HCT116 (cell line): ENCODE results near the gene NUP153. TPM values are rescaled to one million over a fixed set of nuclear protein-coding genes. Genes with fewer than 3 reads are reported as not detected.
A peak's percentile ranks its signal among the peaks of the same experiment; 100 is the strongest.

ENCODE experiments used
- ATAC-seq: fragments of 200-7000 bp; cut with Tn5 transposase; 2 replicates; pipeline ENCODE4 v1.9.1; 2020; ENCODE audit warnings: mild to moderate bottlenecking, moderate library complexity
- BruUV-seq: library from RNA; stranded (reverse); fragments of 400-500 nt; replicated peaks from 2 replicates; lab custom pipeline; 2021; lab: Mats Ljungman, UMichigan
- CTCF ChIA-PET: fragments of 300-600 bp; sonication (Branson Sonifier 250); formaldehyde crosslinking; loops from one replicate; lab custom pipeline; 2021; ENCODE audit warnings: antibody characterized with exemption; lab: Charles Lee
- POLR2A ChIA-PET: fragments of 300-600, 350-600 bp; sonication (Branson Sonifier 250); formaldehyde crosslinking; loops from one replicate; lab custom pipeline; 2021; ENCODE audit warnings: antibody characterized with exemption; lab: Charles Lee
- RAD21 ChIA-PET, 2 experiments: fragments of 300-600 bp; sonication (Branson Sonifier 250); formaldehyde crosslinking; loops; one replicate each; lab custom pipeline; 2023; ENCODE audit warnings: low total read pairs in 2 of 2; ENCODE audit not compliant: uncharacterized antibody in 2 of 2, unreplicated experiment in 2 of 2, low non-redundant PET in 1 of 2; lab: Charles Lee
- DNase-seq: peaks from one replicate; pipeline ENCODE4 v3.0.0-alpha.2; 2010; ENCODE audit warnings: low read depth, low spot score
- H2AFZ ChIP-seq: fragments of 200-600 bp; shearing (Covaris generic), sonication (generic); 2 replicates; pipeline ENCODE4 v1.6.1; 2017; ENCODE audit warnings: low read depth, mixed run types, mixed read lengths, antibody characterized with exemption, low read length; ENCODE audit not compliant: poor library complexity, severe bottlenecking
- H3K27ac ChIP-seq: 2 replicates; pipeline ENCODE4 v1.5.1; 2012; ENCODE audit warnings: low read depth, low read length
- H3K27me3 ChIP-seq: fragments of 200-600 bp; sonication (generic); 2 replicates; pipeline ENCODE4 v1.6.1; 2016; ENCODE audit warnings: mixed run types, low read length, mixed read lengths; ENCODE audit not compliant: insufficient read depth
- H3K36me3 ChIP-seq, 2 experiments: fragments of 200-500 bp in 1 of 2; fragments of 200-600 bp in 1 of 2; sonication (Bioruptor generic) in 1 of 2; sonication (generic) in 1 of 2; 2 replicates each; pipeline versions ENCODE4 v1.5.1 to v1.6.1; 2014 to 2016; ENCODE audit warnings: low read length in 2 of 2, inconsistent platforms in 1 of 2, mixed read lengths in 1 of 2, mixed run types in 1 of 2; ENCODE audit not compliant: insufficient read depth in 2 of 2, control insufficient read depth in 1 of 2
- H3K4me1 ChIP-seq, 2 experiments: fragments of 200-600 bp in 1 of 2; sonication (generic) in 1 of 2; 2 replicates each; pipeline versions ENCODE4 v1.5.1 to v1.6.1; 2012 to 2017; ENCODE audit warnings: low read length in 2 of 2, inconsistent platforms in 1 of 2, mild to moderate bottlenecking in 1 of 2, mixed read lengths in 1 of 2, mixed run types in 1 of 2, moderate library complexity in 1 of 2; ENCODE audit not compliant: insufficient read depth in 2 of 2, control insufficient read depth in 1 of 2
- H3K4me2 ChIP-seq: fragments of 200-600 bp; sonication (generic); 2 replicates; pipeline ENCODE4 v1.6.1; 2017; ENCODE audit warnings: mixed run types, low read length, mixed read lengths
- H3K4me3 ChIP-seq, 2 experiments: fragments of 200-600 bp in 1 of 2; sonication (generic) in 1 of 2; replicated peaks in 1 of 2; 2 replicates each; pipeline ENCODE4 v1.5.1; 2011 to 2016; ENCODE audit warnings: low read length in 2 of 2, control low read depth in 1 of 2, low read depth in 1 of 2, mild to moderate bottlenecking in 1 of 2, mixed read lengths in 1 of 2, mixed run types in 1 of 2
- H3K79me2 ChIP-seq: fragments of 200-600 bp; sonication (generic); 2 replicates; pipeline ENCODE4 v1.6.1; 2017; ENCODE audit warnings: mild to moderate bottlenecking, mixed run types, low read length, moderate library complexity, mixed read lengths; ENCODE audit not compliant: insufficient read depth
- H3K9ac ChIP-seq: fragments of 200-600 bp; sonication (generic); 2 replicates; pipeline ENCODE4 v1.6.1; 2016; ENCODE audit warnings: low read length, mixed read lengths
- H3K9me2 ChIP-seq: fragments of 200-600 bp; sonication (generic), shearing (Covaris generic); 2 replicates; pipeline ENCODE4 v1.6.1; 2017; ENCODE audit warnings: mixed run types, mild to moderate bottlenecking, moderate library complexity; ENCODE audit not compliant: insufficient read depth
- H3K9me3 ChIP-seq, 2 experiments: fragments of 200-500 bp in 1 of 2; fragments of 200-600 bp in 1 of 2; sonication (Bioruptor generic) in 1 of 2; sonication (generic) in 1 of 2; 2 replicates each; pipeline ENCODE4 v1.6.1; 2014 to 2017; ENCODE audit warnings: low read length in 2 of 2, mixed read lengths in 2 of 2, inconsistent platforms in 1 of 2, low read depth in 1 of 2, mild to moderate bottlenecking in 1 of 2, mixed run types in 1 of 2, moderate library complexity in 1 of 2; ENCODE audit not compliant: control insufficient read depth in 1 of 2, insufficient read depth in 1 of 2
- H4K20me1 ChIP-seq: fragments of 200-600 bp; sonication (generic), shearing (Covaris generic); 2 replicates; pipeline ENCODE4 v1.6.1; 2017; ENCODE audit warnings: mixed run types, mild to moderate bottlenecking, moderate library complexity; ENCODE audit not compliant: insufficient read depth
- CBX3 ChIP-seq: IDR thresholded peaks from 2 replicates; pipeline ENCODE4 v1.6.1; 2012; ENCODE audit warnings: low read depth
- EZH2 ChIP-seq: fragments of 200-600 bp; sonication (generic); IDR thresholded peaks from 2 replicates; pipeline ENCODE4 v1.6.1; 2017; ENCODE audit warnings: antibody characterized with exemption, mixed run types
- EZH2phosphoT487 ChIP-seq: fragments of 200-600 bp; IDR thresholded peaks from 2 replicates; pipeline ENCODE4 v1.6.1; 2018; ENCODE audit warnings: antibody characterized with exemption, borderline replicate concordance
- JUND ChIP-seq: IDR thresholded peaks from 2 replicates; pipeline ENCODE4 v1.6.1; 2012
- POLR2A ChIP-seq: IDR thresholded peaks from 2 replicates; pipeline ENCODE4 v1.7.0; 2011; ENCODE audit warnings: borderline replicate concordance; ENCODE audit not compliant: insufficient read depth, insufficient read length; ENCODE audit errors: extremely low read depth
- SIN3A ChIP-seq: IDR thresholded peaks from 2 replicates; pipeline ENCODE4 v1.6.1; 2012; ENCODE audit warnings: low read depth
- TCF7L2 ChIP-seq: IDR thresholded peaks from 2 replicates; pipeline ENCODE4 v1.7.0; 2011; ENCODE audit warnings: borderline replicate concordance, inconsistent platforms; ENCODE audit not compliant: insufficient read depth, insufficient read length; ENCODE audit errors: extremely low read depth
- ZNF274 ChIP-seq: fragments of 200-500 bp; sonication (Bioruptor generic); IDR thresholded peaks from 2 replicates; pipeline ENCODE4 v1.6.1; 2014; ENCODE audit warnings: mild to moderate bottlenecking, low read depth, low read length, inconsistent platforms
- intact Hi-C: fragments of 100-400 bp; cut with micrococcal nuclease; formaldehyde crosslinking; loops from 2 replicates; pipeline ENCODE4 v1.10.0; 2022
- total RNA-seq: library from RNA; stranded (reverse); gene quantifications from one replicate; pipeline ENCODE4 v1.2.1, GENCODE V29; 2021; ENCODE audit not compliant: unreplicated experiment
- TF ChIP-seq, protein P1 (sequence below): IDR thresholded peaks from 2 replicates; pipeline ENCODE4 v1.6.1; 2012; ENCODE audit warnings: low read depth
- TF ChIP-seq, protein P2 (sequence below), 3 experiments: fragments of 200-600 bp in 1 of 3; sonication (generic) in 1 of 3; IDR thresholded peaks in 2 of 3; conservative IDR thresholded peaks in 1 of 3; 2 replicates each; pipeline ENCODE4 v1.5.1; 2012 to 2017; ENCODE audit warnings: low read depth in 2 of 3, low read length in 2 of 3, antibody characterized with exemption in 1 of 3, borderline replicate concordance in 1 of 3, control low read depth in 1 of 3, mild to moderate bottlenecking in 1 of 3, mixed read lengths in 1 of 3, mixed run types in 1 of 3, moderate library complexity in 1 of 3; ENCODE audit not compliant: insufficient read depth in 1 of 3

Gene NUP153
- total RNA-seq, 1 experiment from 2014 or later = 51.6 TPM

DNA sequence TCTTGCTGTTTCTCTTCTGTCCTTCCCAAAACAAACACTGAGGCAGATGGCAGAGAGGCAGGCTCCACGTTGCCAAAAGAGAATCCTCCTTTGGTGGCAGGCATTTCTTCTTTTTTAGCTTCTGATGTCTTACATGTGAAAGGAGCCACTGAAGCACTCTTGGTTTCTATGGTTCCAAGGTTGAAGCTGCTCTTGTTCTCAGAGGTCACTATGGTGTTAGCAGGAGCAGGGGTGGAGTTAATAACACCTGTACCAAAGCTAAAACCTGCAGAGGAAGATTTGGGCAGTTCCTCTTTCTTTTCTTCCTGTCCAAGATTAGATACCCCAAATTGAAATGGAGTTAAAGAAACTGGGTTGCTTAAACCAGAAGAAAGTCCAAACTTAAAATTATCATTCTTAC, 77.9 kb downstream of the NUP153 start:
- no peak overlapping the region for H3K4me2 ChIP-seq
- H3K9me3 ChIP-seq = no peaks in the 10 kb centered on the region
- ChIA-PET CTCF (no interaction called here), RAD21 (no interaction called here), POLR2A (no interaction called here)
- peaks cover 49 to 57% of the 10 kb centered on the region in 2 experiments for H3K36me3 ChIP-seq
- H3K27ac ChIP-seq = no peak overlapping the region
- no peak overlapping the region for H2AFZ ChIP-seq
- no peak overlapping the region for H3K4me3 ChIP-seq
- intact Hi-C loops = no loop called here
- no peak overlapping the region for H3K9ac ChIP-seq
- H3K4me1 ChIP-seq = no peaks in the 10 kb centered on the region
- peaks cover 90% of the 10 kb centered on the region for H3K79me2 ChIP-seq
- BruUV-seq = TSS peak; percentile 37
- TF ChIP-seq POLR2A (no peak), EZH2phosphoT487 (no peak), CBX3 (no peak)
- H3K27me3 ChIP-seq = no peaks in the 10 kb centered on the region
- no peak for DNase-seq
- no peak for ATAC-seq
- no peaks in the 10 kb centered on the region for H3K9me2 ChIP-seq
- peaks cover 10% of the 10 kb centered on the region for H4K20me1 ChIP-seq

DNA sequence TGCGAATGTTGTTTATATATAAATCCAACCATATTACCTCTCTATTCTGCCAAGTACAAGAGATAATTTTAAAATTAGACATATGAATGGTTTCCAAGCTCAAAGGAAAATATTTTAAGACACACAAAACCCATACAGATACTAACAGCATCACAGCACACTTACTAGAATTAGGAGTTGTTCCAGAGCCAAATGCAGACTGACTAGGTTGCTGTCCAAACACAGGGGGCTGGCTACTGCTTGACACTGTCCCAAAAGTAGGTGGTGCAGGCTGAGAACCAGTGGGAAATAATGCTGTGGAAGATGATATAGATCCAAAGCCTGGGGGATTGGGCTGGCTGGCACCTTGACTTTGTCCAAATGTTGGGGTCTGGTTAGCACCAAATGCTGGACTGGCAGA, 82.3 kb downstream of the NUP153 start:
- RAD21 ChIA-PET = no interaction called here
- Histone ChIP-seq H3K9me2 (no peaks in the 10 kb centered on the region), H3K4me1 (no peaks in the 10 kb centered on the region), H3K36me3 (peaks cover 40 to 51% of the 10 kb centered on the region in 2 experiments), H3K4me2 (no peak overlapping the region), H2AFZ (no peak overlapping the region), H3K79me2 (peaks cover 95% of the 10 kb centered on the region), H3K27me3 (no peaks in the 10 kb centered on the region), H4K20me1 (peaks cover 4% of the 10 kb centered on the region; the same call in 1 of the 2 replicates), H3K4me3 (no peak overlapping the region), H3K9ac (no peak overlapping the region), H3K9me3 (no peaks in the 10 kb centered on the region), H3K27ac (no peak overlapping the region)
- CTCF ChIA-PET = no interaction called here
- POLR2A ChIA-PET = no interaction called here
- intact Hi-C loops = no loop called here
- DNase-seq = no peak
- no TSS peak for BruUV-seq
- ATAC-seq = no peak
- TF ChIP-seq, protein P1, sequence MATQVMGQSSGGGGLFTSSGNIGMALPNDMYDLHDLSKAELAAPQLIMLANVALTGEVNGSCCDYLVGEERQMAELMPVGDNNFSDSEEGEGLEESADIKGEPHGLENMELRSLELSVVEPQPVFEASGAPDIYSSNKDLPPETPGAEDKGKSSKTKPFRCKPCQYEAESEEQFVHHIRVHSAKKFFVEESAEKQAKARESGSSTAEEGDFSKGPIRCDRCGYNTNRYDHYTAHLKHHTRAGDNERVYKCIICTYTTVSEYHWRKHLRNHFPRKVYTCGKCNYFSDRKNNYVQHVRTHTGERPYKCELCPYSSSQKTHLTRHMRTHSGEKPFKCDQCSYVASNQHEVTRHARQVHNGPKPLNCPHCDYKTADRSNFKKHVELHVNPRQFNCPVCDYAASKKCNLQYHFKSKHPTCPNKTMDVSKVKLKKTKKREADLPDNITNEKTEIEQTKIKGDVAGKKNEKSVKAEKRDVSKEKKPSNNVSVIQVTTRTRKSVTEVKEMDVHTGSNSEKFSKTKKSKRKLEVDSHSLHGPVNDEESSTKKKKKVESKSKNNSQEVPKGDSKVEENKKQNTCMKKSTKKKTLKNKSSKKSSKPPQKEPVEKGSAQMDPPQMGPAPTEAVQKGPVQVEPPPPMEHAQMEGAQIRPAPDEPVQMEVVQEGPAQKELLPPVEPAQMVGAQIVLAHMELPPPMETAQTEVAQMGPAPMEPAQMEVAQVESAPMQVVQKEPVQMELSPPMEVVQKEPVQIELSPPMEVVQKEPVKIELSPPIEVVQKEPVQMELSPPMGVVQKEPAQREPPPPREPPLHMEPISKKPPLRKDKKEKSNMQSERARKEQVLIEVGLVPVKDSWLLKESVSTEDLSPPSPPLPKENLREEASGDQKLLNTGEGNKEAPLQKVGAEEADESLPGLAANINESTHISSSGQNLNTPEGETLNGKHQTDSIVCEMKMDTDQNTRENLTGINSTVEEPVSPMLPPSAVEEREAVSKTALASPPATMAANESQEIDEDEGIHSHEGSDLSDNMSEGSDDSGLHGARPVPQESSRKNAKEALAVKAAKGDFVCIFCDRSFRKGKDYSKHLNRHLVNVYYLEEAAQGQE = no peak
- TF ChIP-seq EZH2 = no peak
- TF ChIP-seq, protein P2, sequence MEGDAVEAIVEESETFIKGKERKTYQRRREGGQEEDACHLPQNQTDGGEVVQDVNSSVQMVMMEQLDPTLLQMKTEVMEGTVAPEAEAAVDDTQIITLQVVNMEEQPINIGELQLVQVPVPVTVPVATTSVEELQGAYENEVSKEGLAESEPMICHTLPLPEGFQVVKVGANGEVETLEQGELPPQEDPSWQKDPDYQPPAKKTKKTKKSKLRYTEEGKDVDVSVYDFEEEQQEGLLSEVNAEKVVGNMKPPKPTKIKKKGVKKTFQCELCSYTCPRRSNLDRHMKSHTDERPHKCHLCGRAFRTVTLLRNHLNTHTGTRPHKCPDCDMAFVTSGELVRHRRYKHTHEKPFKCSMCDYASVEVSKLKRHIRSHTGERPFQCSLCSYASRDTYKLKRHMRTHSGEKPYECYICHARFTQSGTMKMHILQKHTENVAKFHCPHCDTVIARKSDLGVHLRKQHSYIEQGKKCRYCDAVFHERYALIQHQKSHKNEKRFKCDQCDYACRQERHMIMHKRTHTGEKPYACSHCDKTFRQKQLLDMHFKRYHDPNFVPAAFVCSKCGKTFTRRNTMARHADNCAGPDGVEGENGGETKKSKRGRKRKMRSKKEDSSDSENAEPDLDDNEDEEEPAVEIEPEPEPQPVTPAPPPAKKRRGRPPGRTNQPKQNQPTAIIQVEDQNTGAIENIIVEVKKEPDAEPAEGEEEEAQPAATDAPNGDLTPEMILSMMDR (IDR thresholded peaks at IDR 0.05 in 2 of 3, conservative IDR thresholded peaks at IDR 0.05 in 1 of 3; ENCODE audit: borderline replicate concordance in 1 of 3, insufficient read depth in 1 of 3, low read depth in 2 of 3, low read length in 2 of 3) = no peak
- no peak for TF ChIP-seq CBX3
- TF ChIP-seq EZH2phosphoT487 = no peak
- no peak for TF ChIP-seq ZNF274
- no peak for TF ChIP-seq TCF7L2
- no peak for TF ChIP-seq JUND
- TF ChIP-seq SIN3A = no peak
